Upper lobe of right lung (tissue), 1 donor: ENCODE results near the gene EMX2. TPM values are rescaled to one million over a fixed set of nuclear protein-coding genes. Genes with fewer than 3 reads are reported as not detected.

ENCODE experiments used
- ATAC-seq: fragments of 200-7000 bp; cut with Tn5 transposase; one replicate; pipeline ENCODE4 v1.9.1; 2020; ENCODE audit warnings: mild to moderate bottlenecking, moderate library complexity
- DNase-seq: peaks from one replicate; pipeline ENCODE4 v3.0.0-alpha.2; 2020
- H3K27ac ChIP-seq: fragments of 200-600 bp; one replicate; pipeline ENCODE4 v1.8.0; 2022
- H3K27me3 ChIP-seq: fragments of 200-600 bp; one replicate; pipeline ENCODE4 v1.8.0; 2022; ENCODE audit warnings: mild to moderate bottlenecking
- H3K36me3 ChIP-seq: fragments of 200-600 bp; one replicate; pipeline ENCODE4 v1.8.0; 2022
- H3K4me1 ChIP-seq: fragments of 200-600 bp; one replicate; pipeline ENCODE4 v1.8.0; 2022
- H3K4me3 ChIP-seq: fragments of 200-600 bp; one replicate; pipeline ENCODE4 v1.8.0; 2022; ENCODE audit warnings: mild to moderate bottlenecking
- H3K9me3 ChIP-seq: fragments of 200-600 bp; one replicate; pipeline ENCODE4 v1.8.0; 2022
- CTCF ChIP-seq: fragments of 200-600 bp; IDR thresholded peaks from one replicate; pipeline ENCODE4 v1.8.0; 2022; ENCODE audit warnings: antibody characterized with exemption
- intact Hi-C: fragments of 100-400 bp; cut with DNase I; formaldehyde crosslinking; loops from one replicate; pipeline ENCODE4 v1.11.0; 2022
- total RNA-seq: library from RNA; stranded (reverse); fragmentation: NEBNext Ultra II Directional; extraction: Animal tissue kit (Norgen Biotek cat#: 25700); gene quantifications from one replicate; pipeline ENCODE4 v1.2.1, GENCODE V29; 2021
- donor health status: DM: no; HTN: yes; CAD: no; lungs with severe emphysema.

The EMX2 gene
- total RNA-seq, 1 donor from 2014 or later, result not detected

- Histone ChIP-seq H3K9me3 (no peaks in the 10 kb centered on the region), H3K27me3 (peaks cover 97% of the 10 kb centered on the region), H3K27ac (no peak overlapping the region), H3K36me3 (no peaks in the 10 kb centered on the region), H3K4me1 (peaks cover 28% of the 10 kb centered on the region), H3K4me3 (no peak overlapping the region)
- DNase-seq (no peak), ATAC-seq (no peak)
- intact Hi-C loops, result no loop called here
- no peak for TF ChIP-seq CTCF
Measured at GRCh38 chr10:117547016-117547715, 4.6 kb downstream of the EMX2 start.

- intact Hi-C loops, result no loop called here
- ATAC-seq (no peak), DNase-seq (no peak)
- TF ChIP-seq CTCF, result no peak
- peaks cover 98% of the 10 kb centered on the region for H3K27me3 ChIP-seq
- H3K4me1 ChIP-seq, result peaks cover 28% of the 10 kb centered on the region
- H3K27ac ChIP-seq, result no peak overlapping the region
- no peak overlapping the region for H3K4me3 ChIP-seq
- no peaks in the 10 kb centered on the region for H3K9me3 ChIP-seq
- no peaks in the 10 kb centered on the region for H3K36me3 ChIP-seq
Measured at GRCh38 chr10:117547716-117548668, 5.4 kb downstream of the EMX2 start.

- no peak for ATAC-seq
- Histone ChIP-seq H3K27ac (no peak overlapping the region), H3K27me3 (peaks cover 98% of the 10 kb centered on the region), H3K9me3 (no peaks in the 10 kb centered on the region), H3K4me3 (no peak overlapping the region), H3K4me1 (peaks cover 18% of the 10 kb centered on the region), H3K36me3 (no peaks in the 10 kb centered on the region)
- TF ChIP-seq CTCF, result no peak
- DNase-seq, result no peak
- intact Hi-C loops, result no loop called here
Measured at GRCh38 chr10:117549100-117549585, 6.6 kb downstream of the EMX2 start.

- no peak overlapping the region for H3K4me3 ChIP-seq
- H3K9me3 ChIP-seq, result no peaks in the 10 kb centered on the region
- no peaks in the 10 kb centered on the region for H3K36me3 ChIP-seq
- H3K27ac ChIP-seq, result no peak overlapping the region
- peaks cover 11% of the 10 kb centered on the region for H3K4me1 ChIP-seq
- TF ChIP-seq CTCF, result no peak
- intact Hi-C loops, result no loop called here
- ATAC-seq (no peak), DNase-seq (no peak)
- H3K27me3 ChIP-seq, result peaks cover 98% of the 10 kb centered on the region
Measured at GRCh38 chr10:117550076-117550475, 7.5 kb downstream of the EMX2 start.

GRCh38 chr10:117550599-117551329, 8.2 kb downstream of the EMX2 start:
- intact Hi-C loops, result no loop called here
- H3K9me3 ChIP-seq, result no peaks in the 10 kb centered on the region
- DNase-seq, result no peak
- peaks cover 4% of the 10 kb centered on the region for H3K4me1 ChIP-seq
- ATAC-seq, result no peak
- no peak overlapping the region for H3K27ac ChIP-seq
- no peak overlapping the region for H3K4me3 ChIP-seq
- TF ChIP-seq CTCF, result no peak
- H3K27me3 ChIP-seq, result peaks cover 98% of the 10 kb centered on the region
- H3K36me3 ChIP-seq, result no peaks in the 10 kb centered on the region
